Right lobe of liver (tissue), 4 donors: ENCODE data around the gene NPIPB6.

Source experiments
- CTCF ChIP-seq, 4 donors: fragments of 200-600 bp in 3 of 4; fragments of 450-650 bp in 1 of 4; IDR thresholded peaks; one replicate each; pipeline versions ENCODE4 v1.5.1 to v1.8.0; 2016 to 2022; ENCODE audit warnings: antibody characterized with exemption in 4 of 4, mild to moderate bottlenecking in 2 of 4
- POLR2A ChIP-seq: fragments of 450-650 bp; IDR thresholded peaks from one replicate; pipeline ENCODE4 v1.6.1; 2017; ENCODE audit warnings: antibody characterized with exemption, mild to moderate bottlenecking
- donor health status: DM: no; HTN: no; CAD: no.
- donor health status: DM: no; HTN: no; CAD: no.
- donor health status: DM: no; HTN: yes; CAD: no.

- TF ChIP-seq CTCF (IDR thresholded peaks at IDR 0.05): no peak
- TF ChIP-seq POLR2A: no peak
Measured at GRCh38 chr16:28294201-28294600, 69.1 kb downstream of the NPIPB6 start.
